ENCODE measurements around the gene COIL. TPM values are rescaled to one million over a fixed set of nuclear protein-coding genes. Genes with fewer than 3 reads are reported as not detected.

Gene COIL
- total and polyA plus RNA-seq, 9 of the 15 experiments (the other 6 are each of a cell fraction or from before 2014, with no cell fraction given): 23.9 to 41.3 (median 28.7) TPM

DNA sequence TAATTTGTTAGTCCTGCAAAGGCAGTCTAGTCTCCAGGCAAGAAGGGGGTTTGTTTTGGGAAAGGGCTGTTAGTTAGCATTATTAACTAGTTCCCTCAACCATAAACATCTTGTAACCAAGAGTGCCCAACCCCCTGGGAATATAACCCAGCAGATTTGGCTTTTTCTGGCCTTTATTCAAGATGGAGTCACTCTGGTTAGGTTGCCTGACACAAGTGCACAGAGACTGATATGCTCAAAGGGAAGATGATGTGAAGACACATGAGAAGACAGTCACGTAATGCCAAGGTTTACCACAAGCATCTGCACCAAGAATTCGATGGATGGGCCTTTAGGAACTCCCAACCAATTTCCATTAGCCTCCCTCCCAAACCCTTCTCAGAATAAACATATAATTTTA is 13.2 kb upstream of the COIL start (continued):
- TF ChIP-seq, protein P1, sequence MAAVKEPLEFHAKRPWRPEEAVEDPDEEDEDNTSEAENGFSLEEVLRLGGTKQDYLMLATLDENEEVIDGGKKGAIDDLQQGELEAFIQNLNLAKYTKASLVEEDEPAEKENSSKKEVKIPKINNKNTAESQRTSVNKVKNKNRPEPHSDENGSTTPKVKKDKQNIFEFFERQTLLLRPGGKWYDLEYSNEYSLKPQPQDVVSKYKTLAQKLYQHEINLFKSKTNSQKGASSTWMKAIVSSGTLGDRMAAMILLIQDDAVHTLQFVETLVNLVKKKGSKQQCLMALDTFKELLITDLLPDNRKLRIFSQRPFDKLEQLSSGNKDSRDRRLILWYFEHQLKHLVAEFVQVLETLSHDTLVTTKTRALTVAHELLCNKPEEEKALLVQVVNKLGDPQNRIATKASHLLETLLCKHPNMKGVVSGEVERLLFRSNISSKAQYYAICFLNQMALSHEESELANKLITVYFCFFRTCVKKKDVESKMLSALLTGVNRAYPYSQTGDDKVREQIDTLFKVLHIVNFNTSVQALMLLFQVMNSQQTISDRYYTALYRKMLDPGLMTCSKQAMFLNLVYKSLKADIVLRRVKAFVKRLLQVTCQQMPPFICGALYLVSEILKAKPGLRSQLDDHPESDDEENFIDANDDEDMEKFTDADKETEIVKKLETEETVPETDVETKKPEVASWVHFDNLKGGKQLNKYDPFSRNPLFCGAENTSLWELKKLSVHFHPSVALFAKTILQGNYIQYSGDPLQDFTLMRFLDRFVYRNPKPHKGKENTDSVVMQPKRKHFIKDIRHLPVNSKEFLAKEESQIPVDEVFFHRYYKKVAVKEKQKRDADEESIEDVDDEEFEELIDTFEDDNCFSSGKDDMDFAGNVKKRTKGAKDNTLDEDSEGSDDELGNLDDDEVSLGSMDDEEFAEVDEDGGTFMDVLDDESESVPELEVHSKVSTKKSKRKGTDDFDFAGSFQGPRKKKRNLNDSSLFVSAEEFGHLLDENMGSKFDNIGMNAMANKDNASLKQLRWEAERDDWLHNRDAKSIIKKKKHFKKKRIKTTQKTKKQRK (IDR thresholded peaks at IDR 0.05; ENCODE audit: borderline replicate concordance, low read depth, low read length): no peak
- TF ChIP-seq KLF16 (IDR thresholded peaks at IDR 0.05) (no peak), SIRT6 (IDR thresholded peaks at IDR 0.05; ENCODE audit: low read depth, low read length) (no peak), ZNF311 (CRISPR knock-in tag; IDR thresholded peaks at IDR 0.05) (0 out of 2 replicates have a peak, but pooled peaks have one; percentile 49), CHD2 (IDR thresholded peaks at IDR 0.05; ENCODE audit: low read depth, low read length) (no peak), MTF1 (CRISPR knock-in tag; IDR thresholded peaks at IDR 0.05; ENCODE audit: borderline replicate concordance) (no peak), DNMT1 (IDR thresholded peaks at IDR 0.05) (no peak), MYNN (IDR thresholded peaks at IDR 0.05) (no peak), MYNN (CRISPR knock-in tag; IDR thresholded peaks at IDR 0.05) (no peak), KLF6 (CRISPR knock-in tag; IDR thresholded peaks at IDR 0.05; ENCODE audit: borderline replicate concordance) (peak; percentile 75; the same call in 1 of the 2 replicates), NBN (IDR thresholded peaks at IDR 0.05; ENCODE audit: low read depth) (no peak), ZNF23 (CRISPR knock-in tag; IDR thresholded peaks at IDR 0.05) (no peak), SP2 (IDR thresholded peaks at IDR 0.05; ENCODE audit: extremely low read depth, low read depth, low read length, poor library complexity, severe bottlenecking) (no peak), DDX20 (tag; IDR thresholded peaks at IDR 0.05; ENCODE audit: low read depth) (peak; percentile 73; the same call in 1 of the 2 replicates), ASH1L (IDR thresholded peaks at IDR 0.05; ENCODE audit: borderline replicate concordance, low read depth, partially characterized antibody) (no peak), MCM5 (IDR thresholded peaks at IDR 0.05; ENCODE audit: low read depth) (no peak)
- TF ChIP-seq, protein P2, sequence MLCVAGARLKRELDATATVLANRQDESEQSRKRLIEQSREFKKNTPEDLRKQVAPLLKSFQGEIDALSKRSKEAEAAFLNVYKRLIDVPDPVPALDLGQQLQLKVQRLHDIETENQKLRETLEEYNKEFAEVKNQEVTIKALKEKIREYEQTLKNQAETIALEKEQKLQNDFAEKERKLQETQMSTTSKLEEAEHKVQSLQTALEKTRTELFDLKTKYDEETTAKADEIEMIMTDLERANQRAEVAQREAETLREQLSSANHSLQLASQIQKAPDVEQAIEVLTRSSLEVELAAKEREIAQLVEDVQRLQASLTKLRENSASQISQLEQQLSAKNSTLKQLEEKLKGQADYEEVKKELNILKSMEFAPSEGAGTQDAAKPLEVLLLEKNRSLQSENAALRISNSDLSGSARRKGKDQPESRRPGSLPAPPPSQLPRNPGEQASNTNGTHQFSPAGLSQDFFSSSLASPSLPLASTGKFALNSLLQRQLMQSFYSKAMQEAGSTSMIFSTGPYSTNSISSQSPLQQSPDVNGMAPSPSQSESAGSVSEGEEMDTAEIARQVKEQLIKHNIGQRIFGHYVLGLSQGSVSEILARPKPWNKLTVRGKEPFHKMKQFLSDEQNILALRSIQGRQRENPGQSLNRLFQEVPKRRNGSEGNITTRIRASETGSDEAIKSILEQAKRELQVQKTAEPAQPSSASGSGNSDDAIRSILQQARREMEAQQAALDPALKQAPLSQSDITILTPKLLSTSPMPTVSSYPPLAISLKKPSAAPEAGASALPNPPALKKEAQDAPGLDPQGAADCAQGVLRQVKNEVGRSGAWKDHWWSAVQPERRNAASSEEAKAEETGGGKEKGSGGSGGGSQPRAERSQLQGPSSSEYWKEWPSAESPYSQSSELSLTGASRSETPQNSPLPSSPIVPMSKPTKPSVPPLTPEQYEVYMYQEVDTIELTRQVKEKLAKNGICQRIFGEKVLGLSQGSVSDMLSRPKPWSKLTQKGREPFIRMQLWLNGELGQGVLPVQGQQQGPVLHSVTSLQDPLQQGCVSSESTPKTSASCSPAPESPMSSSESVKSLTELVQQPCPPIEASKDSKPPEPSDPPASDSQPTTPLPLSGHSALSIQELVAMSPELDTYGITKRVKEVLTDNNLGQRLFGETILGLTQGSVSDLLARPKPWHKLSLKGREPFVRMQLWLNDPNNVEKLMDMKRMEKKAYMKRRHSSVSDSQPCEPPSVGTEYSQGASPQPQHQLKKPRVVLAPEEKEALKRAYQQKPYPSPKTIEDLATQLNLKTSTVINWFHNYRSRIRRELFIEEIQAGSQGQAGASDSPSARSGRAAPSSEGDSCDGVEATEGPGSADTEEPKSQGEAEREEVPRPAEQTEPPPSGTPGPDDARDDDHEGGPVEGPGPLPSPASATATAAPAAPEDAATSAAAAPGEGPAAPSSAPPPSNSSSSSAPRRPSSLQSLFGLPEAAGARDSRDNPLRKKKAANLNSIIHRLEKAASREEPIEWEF (CRISPR knock-in tag; IDR thresholded peaks at IDR 0.05): no peak
- TF ChIP-seq, protein P3, sequence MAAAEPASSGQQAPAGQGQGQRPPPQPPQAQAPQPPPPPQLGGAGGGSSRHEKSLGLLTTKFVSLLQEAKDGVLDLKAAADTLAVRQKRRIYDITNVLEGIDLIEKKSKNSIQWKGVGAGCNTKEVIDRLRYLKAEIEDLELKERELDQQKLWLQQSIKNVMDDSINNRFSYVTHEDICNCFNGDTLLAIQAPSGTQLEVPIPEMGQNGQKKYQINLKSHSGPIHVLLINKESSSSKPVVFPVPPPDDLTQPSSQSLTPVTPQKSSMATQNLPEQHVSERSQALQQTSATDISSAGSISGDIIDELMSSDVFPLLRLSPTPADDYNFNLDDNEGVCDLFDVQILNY (CRISPR knock-in tag; IDR thresholded peaks at IDR 0.05): no peak
